ENCODE measurements around the gene RPTOR.

The RPTOR gene

GRCh38 chr17:80766290-80766855 is 221.7 kb downstream of the RPTOR start:
- no peak for TF ChIP-seq CTCF (IDR thresholded peaks at IDR 0.05; ENCODE audit: extremely low read depth, insufficient read depth, missing control alignments)
- DNase-seq (ENCODE audit: low spot score): no peak
- in situ Hi-C loops (cut with MboI; ENCODE audit: low pct_unique_long_range_greater_than_20kb, low sequenced_read_pairs, unreplicated experiment): no loop called here

- in situ Hi-C loops (cut with MboI; ENCODE audit: low pct_unique_long_range_greater_than_20kb, low sequenced_read_pairs, unreplicated experiment): no loop called here
- no peak for TF ChIP-seq CTCF (IDR thresholded peaks at IDR 0.05; ENCODE audit: extremely low read depth, insufficient read depth, missing control alignments)
- no peak for DNase-seq (ENCODE audit: low spot score)
Observed at GRCh38 chr17:80768389-80768788, 223.8 kb downstream of the RPTOR start.

GRCh38 chr17:80768936-80769335 is 224.3 kb downstream of the RPTOR start:
- no peak for TF ChIP-seq CTCF (IDR thresholded peaks at IDR 0.05; ENCODE audit: extremely low read depth, insufficient read depth, missing control alignments)
- no peak for DNase-seq (ENCODE audit: low spot score)
- in situ Hi-C loops (cut with MboI; ENCODE audit: low pct_unique_long_range_greater_than_20kb, low sequenced_read_pairs, unreplicated experiment): no loop called here

- no peak for DNase-seq (ENCODE audit: low spot score)
- in situ Hi-C loops (cut with MboI; ENCODE audit: low pct_unique_long_range_greater_than_20kb, low sequenced_read_pairs, unreplicated experiment): no loop called here
- no peak for TF ChIP-seq CTCF (IDR thresholded peaks at IDR 0.05; ENCODE audit: extremely low read depth, insufficient read depth, missing control alignments)
Observed at GRCh38 chr17:80769516-80769915, 224.9 kb downstream of the RPTOR start.

GRCh38 chr17:80769936-80770625 is 225.4 kb downstream of the RPTOR start:
- DNase-seq (ENCODE audit: low spot score): no peak
- in situ Hi-C loops (cut with MboI; ENCODE audit: low pct_unique_long_range_greater_than_20kb, low sequenced_read_pairs, unreplicated experiment): no loop called here
- TF ChIP-seq CTCF (IDR thresholded peaks at IDR 0.05; ENCODE audit: extremely low read depth, insufficient read depth, missing control alignments): no peak

GRCh38 chr17:80770881-80771611 is 226.4 kb downstream of the RPTOR start:
- no peak for TF ChIP-seq CTCF (IDR thresholded peaks at IDR 0.05; ENCODE audit: extremely low read depth, insufficient read depth, missing control alignments)
- DNase-seq (ENCODE audit: low spot score): no peak
- in situ Hi-C loops (cut with MboI; ENCODE audit: low pct_unique_long_range_greater_than_20kb, low sequenced_read_pairs, unreplicated experiment): no loop called here

All from GM13977 (cell line).